ENCODE data around the gene TXNDC15. TPM values are rescaled to one million over a fixed set of nuclear protein-coding genes. Genes with fewer than 3 reads are reported as not detected.

The TXNDC15 gene
- total RNA-seq, 1 donor from 2014 or later = 20.8 TPM

- H3K27me3 ChIP-seq (ENCODE audit: control insufficient read depth, insufficient read depth, low read length) = no peaks in the 10 kb centered on the region
- H3K4me3 ChIP-seq (ENCODE audit: low read depth, low read length) = no peak overlapping the region
- no peak for DNase-seq (ENCODE audit: low read depth)
- TF ChIP-seq CTCF (IDR thresholded peaks at IDR 0.05; ENCODE audit: insufficient read depth, low read length, poor library complexity, severe bottlenecking) = no peak
- no peaks in the 10 kb centered on the region for H3K36me3 ChIP-seq (ENCODE audit: control insufficient read depth, insufficient read depth, low read length)
Measured at GRCh38 chr5:134889335-134889734, 15.2 kb downstream of the TXNDC15 start.

- no peaks in the 10 kb centered on the region for H3K36me3 ChIP-seq (ENCODE audit: control insufficient read depth, insufficient read depth, low read length)
- no peak for TF ChIP-seq CTCF (IDR thresholded peaks at IDR 0.05; ENCODE audit: insufficient read depth, low read length, poor library complexity, severe bottlenecking)
- H3K4me3 ChIP-seq (ENCODE audit: low read depth, low read length) = no peak overlapping the region
- no peaks in the 10 kb centered on the region for H3K27me3 ChIP-seq (ENCODE audit: control insufficient read depth, insufficient read depth, low read length)
- DNase-seq (ENCODE audit: low read depth) = no peak
Measured at GRCh38 chr5:134891473-134891872, 17.3 kb downstream of the TXNDC15 start.

GRCh38 chr5:134892282-134892681, 18.1 kb downstream of the TXNDC15 start:
- no peak overlapping the region for H3K4me3 ChIP-seq (ENCODE audit: low read depth, low read length)
- TF ChIP-seq CTCF (IDR thresholded peaks at IDR 0.05; ENCODE audit: insufficient read depth, low read length, poor library complexity, severe bottlenecking) = no peak
- H3K36me3 ChIP-seq (ENCODE audit: control insufficient read depth, insufficient read depth, low read length) = no peaks in the 10 kb centered on the region
- no peaks in the 10 kb centered on the region for H3K27me3 ChIP-seq (ENCODE audit: control insufficient read depth, insufficient read depth, low read length)
- no peak for DNase-seq (ENCODE audit: low read depth)

- no peak overlapping the region for H3K4me3 ChIP-seq (ENCODE audit: low read depth, low read length)
- H3K36me3 ChIP-seq (ENCODE audit: control insufficient read depth, insufficient read depth, low read length) = no peaks in the 10 kb centered on the region
- no peak for DNase-seq (ENCODE audit: low read depth)
- no peak for TF ChIP-seq CTCF (IDR thresholded peaks at IDR 0.05; ENCODE audit: insufficient read depth, low read length, poor library complexity, severe bottlenecking)
- H3K27me3 ChIP-seq (ENCODE audit: control insufficient read depth, insufficient read depth, low read length) = no peaks in the 10 kb centered on the region
Measured at GRCh38 chr5:134892926-134893325, 18.8 kb downstream of the TXNDC15 start.

- no peak for DNase-seq (ENCODE audit: low read depth)
- no peak for TF ChIP-seq CTCF (IDR thresholded peaks at IDR 0.05; ENCODE audit: insufficient read depth, low read length, poor library complexity, severe bottlenecking)
- Histone ChIP-seq H3K36me3 (ENCODE audit: control insufficient read depth, insufficient read depth, low read length) (no peaks in the 10 kb centered on the region), H3K4me3 (ENCODE audit: low read depth, low read length) (no peak overlapping the region), H3K27me3 (ENCODE audit: control insufficient read depth, insufficient read depth, low read length) (no peaks in the 10 kb centered on the region)
Measured at GRCh38 chr5:134893748-134894505, 19.8 kb downstream of the TXNDC15 start.
